NOMO-1 treated with DMSO at 0.1 percent for 48 hours (cell line): ENCODE results near the gene SH3TC1.

ENCODE experiments used
- DNase-seq: peaks from one replicate; lab custom pipeline; 2025; ENCODE audit not compliant: unreplicated experiment; lab: John Stamatoyannopoulos, UW

The SH3TC1 gene

GRCh38 chr4:8228319-8229250 lies 29.5 kb downstream of the SH3TC1 start:
- peak; percentile 16 for DNase-seq

- DNase-seq, result no peak
Measured at GRCh38 chr4:8229331-8229975, 30.4 kb downstream of the SH3TC1 start.

DNA sequence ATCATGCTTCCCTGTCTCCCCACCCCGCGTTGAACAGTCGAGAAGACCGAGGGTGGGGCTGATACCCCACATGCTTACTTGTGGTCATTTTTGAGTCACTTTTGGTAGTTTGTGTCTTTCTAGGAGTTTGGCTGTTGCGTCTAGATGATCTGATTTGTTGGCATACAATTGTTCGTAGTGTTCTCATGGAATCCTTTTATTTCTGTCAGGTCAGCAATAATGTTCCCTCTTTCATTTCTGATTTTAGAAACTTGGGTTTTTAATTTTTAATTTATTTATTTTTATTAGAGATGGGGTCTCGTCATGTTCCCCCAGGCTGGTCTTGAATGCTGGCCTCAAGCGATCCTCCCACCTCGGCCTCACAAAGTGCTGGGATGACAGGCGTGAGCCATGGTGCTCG lies 30.9 kb downstream of the SH3TC1 start:
- no peak for DNase-seq

DNA sequence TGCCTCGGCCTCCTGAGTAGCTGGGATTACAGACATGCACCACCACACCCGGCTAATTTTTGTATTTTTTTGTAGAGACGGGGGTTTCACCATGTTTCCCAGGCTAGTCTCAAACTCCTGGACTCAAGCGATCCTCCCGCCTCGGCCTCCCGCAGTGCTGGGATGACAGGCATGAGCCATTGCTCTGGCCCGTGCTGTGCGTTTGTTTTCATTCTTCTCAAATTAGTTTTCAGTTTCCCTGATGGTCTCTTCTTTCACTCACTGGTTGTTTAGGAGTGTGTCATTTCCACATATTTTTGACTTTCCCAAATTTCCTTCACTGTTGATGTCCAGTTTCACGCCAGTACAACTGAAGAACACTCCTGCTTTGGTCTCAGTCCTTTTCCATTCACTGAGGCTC lies 31.8 kb downstream of the SH3TC1 start:
- DNase-seq, result no peak

- no peak for DNase-seq
Measured at GRCh38 chr4:8231551-8232049, 32.5 kb downstream of the SH3TC1 start.

GRCh38 chr4:8232748-8233147 lies 33.7 kb downstream of the SH3TC1 start:
- no peak for DNase-seq

- DNase-seq, result no peak
Measured at GRCh38 chr4:8233672-8234484, 34.8 kb downstream of the SH3TC1 start.

GRCh38 chr4:8234715-8235114 lies 35.6 kb downstream of the SH3TC1 start:
- no peak for DNase-seq

GRCh38 chr4:8235224-8235623 lies 36.1 kb downstream of the SH3TC1 start:
- no peak for DNase-seq

DNA sequence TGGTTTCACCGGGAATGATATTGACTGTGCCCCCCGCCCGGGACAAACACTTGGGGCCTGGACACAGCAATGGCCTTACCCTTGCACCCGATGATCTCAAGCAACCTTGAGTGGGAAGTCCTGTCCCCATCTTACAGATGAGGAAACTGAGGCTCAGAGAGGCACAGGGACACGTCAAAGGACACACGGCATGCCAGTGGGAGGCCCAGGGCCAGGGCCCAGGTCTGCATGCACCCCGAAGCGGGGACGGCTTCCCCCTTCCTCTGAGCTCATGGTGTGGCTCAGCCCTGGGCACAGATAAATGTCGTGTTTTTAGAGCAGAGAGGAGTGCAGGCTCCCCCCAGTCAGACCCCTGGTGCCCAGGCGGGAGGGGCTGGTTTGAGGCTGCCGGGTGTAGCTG lies 36.6 kb downstream of the SH3TC1 start:
- DNase-seq, result no peak

GRCh38 chr4:8236106-8236919 lies 37.2 kb downstream of the SH3TC1 start:
- DNase-seq, result no peak

GRCh38 chr4:8236920-8237195 lies 37.8 kb downstream of the SH3TC1 start:
- no peak for DNase-seq

DNA sequence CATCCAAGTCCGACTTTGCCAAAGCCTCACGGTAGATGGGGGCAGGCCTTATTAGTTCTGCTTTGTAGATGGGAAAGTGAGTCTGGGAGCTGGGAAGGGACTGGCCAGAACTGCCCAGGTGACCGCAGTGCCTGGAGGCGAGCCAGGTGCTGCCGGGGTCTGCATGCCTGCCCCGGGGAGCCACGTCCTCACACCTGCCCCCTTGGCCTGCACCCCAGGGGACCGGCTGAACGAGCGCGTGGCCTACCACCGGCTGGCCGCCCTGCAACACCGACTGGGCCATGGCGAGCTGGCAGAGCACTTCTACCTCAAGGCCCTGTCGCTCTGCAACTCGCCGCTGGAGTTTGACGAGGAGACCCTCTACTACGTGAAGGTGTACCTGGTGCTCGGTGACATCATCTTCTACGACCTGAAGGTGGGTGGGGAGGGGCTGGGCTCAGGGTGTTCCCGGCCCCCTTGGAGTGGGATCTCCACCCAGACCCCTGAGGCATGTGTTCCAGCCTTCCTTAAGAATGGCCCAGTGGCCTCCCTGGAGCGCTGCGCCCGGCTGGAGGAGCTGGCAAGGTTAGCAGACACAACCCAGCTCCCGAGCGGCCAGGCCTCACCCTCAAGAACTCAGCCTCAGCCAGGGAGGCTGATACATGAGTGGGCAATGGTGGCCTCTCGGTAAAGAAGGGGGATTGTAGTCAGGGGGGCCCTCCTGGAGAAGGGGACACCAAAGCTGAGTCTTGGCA lies 38.3 kb downstream of the SH3TC1 start:
- DNase-seq, result no peak

DNA sequence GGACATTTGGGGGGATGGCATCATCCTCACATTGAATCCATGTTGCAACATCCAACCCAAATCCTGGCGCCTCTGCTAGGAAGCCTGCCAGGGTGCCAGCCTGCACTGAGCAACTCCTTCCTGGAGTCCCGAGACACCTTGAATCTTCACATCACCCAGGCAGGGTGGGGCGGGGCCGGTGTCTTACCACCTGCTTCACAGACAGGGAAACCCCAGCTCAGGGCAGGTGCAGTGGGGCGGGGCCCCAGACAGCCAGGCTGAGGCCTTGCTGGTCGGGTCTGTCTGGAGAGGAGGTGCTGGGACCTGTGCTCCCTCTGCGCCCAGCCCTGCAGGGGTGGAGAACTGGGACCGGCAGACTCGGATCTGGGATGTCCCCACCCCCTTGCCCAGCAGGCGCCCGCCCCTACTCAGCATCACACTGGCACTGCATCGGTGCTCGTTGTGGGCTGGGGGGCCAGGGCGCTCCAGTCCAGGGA lies 39.0 kb downstream of the SH3TC1 start:
- no peak for DNase-seq

GRCh38 chr4:8238515-8239053 lies 39.5 kb downstream of the SH3TC1 start:
- DNase-seq, result no peak

- no peak for DNase-seq
Measured at GRCh38 chr4:8239226-8239625, 40.1 kb downstream of the SH3TC1 start.

GRCh38 chr4:8239661-8240060 lies 40.6 kb downstream of the SH3TC1 start:
- DNase-seq, result no peak

DNA sequence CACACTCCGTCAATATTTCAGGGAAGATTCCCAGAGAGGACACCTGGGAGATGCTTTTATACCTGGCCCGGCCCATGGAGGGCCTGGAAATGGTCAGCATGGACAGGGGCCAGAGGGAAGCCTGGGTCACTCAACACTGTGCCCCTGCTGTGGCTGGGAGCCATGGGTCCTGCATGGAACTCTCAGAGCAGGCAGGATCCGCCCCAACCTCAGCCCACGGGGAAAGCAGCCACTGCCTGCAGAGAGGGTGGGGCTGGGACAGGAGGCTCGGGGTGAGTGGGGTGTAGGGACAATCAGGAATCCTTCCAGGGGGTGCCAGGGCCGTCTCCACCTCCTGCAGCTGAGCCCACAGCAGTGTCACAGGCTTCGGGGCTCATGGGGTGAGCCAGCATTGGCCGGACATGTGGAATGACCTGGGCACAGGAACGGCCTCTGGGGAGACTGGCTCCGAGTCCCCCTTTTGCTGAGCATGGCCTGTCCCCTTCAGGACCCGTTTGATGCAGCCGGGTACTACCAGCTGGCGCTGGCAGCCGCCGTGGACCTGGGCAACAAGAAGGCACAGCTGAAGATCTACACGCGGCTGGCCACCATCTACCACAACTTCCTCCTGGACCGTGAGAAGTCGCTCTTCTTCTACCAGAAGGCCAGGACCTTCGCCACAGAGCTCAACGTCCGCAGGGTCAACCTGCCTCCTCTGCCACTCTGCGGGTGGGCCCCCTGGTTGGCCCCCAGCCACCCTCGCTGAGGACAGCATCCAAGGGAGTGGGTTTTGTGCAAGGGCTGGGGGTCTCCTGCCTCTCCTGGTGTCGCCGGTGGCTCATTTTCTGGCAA lies 41.3 kb downstream of the SH3TC1 start:
- no peak for DNase-seq
